GM19463 (cell line): ENCODE data around the gene PUDP.
"Not testable (repeated sequence)": the region's sequence is repeated elsewhere in the genome, so short reads cannot be mapped to it uniquely, and the experiment has no call there.

ENCODE experiments used
- ATAC-seq: cut with Tn5 transposase; IDR thresholded peaks from one replicate; pipeline ENCODE4 v1.9.1; 2021; ENCODE audit warnings: mild to moderate bottlenecking, moderate library complexity; ENCODE audit not compliant: unreplicated experiment

The PUDP gene

GRCh38 chrX:7045238-7045955 is 102.6 kb downstream of the PUDP start:
- ATAC-seq, result no peak

GRCh38 chrX:7043796-7044433 is 104.0 kb downstream of the PUDP start:
- not testable (repeated sequence) for ATAC-seq

DNA sequence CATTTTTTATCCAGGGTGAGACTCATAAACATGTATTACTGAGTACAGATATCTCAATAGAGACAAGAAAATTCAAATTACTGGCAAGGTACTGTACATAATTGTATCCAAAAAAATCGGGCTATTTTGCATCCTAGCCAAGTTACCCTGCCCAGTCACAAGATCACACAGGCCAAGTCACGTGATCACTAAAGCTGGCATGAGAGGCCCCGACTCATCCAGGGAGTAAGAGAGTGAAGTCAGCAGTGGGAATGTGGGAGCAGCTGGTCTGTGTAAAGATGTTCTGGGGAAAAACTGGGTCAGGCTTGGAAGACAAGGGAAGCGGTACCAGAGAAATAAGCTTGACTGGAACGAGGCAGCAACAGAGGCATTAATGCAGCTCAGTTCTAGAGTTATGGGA is 119.7 kb downstream of the PUDP start:
- no peak for ATAC-seq

DNA sequence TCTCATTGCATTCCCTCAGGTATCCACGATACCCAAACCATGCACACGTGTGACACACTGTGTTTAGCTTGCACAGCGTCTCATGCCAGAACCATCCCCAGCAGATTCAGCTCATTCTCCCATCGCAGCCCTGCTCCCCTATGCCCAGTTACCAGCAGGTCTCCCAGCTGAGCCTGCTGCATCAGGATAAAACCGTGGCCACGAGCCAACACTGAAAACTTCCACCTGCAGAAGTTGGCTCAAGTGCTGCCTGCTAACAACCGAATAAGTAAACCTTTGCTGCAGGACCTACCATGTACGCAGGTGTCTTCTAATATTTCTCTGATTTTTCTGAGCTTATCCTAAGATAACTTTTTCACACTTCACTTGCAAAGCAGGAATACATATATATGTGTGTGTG is 120.9 kb downstream of the PUDP start:
- no peak for ATAC-seq

GRCh38 chrX:7026365-7026764 is 121.6 kb downstream of the PUDP start:
- not testable (repeated sequence) for ATAC-seq

DNA sequence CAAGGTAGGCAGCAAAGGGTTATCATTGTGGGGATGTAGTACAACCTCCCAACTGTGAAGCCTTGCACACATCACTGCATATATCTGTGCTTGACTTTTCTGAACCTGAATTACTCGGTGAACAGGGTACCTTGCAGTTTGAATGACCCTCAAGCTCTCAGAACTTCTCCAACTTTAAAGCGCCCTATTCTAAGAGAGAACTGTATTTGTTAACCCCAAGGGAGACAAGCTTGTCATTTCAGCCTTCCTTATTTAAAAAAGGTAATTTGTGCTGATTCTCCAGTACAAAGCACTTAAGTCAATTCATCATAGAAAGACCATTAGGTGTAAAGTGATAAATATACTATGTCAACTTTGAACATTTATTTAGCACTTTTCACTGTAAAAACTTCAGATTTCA is 122.5 kb downstream of the PUDP start:
- ATAC-seq, result no peak

- no peak for ATAC-seq
Observed at GRCh38 chrX:7024850-7025249, 123.1 kb downstream of the PUDP start.

GRCh38 chrX:7022996-7023395 is 125.0 kb downstream of the PUDP start:
- not testable (repeated sequence) for ATAC-seq

- ATAC-seq, result no peak
Observed at GRCh38 chrX:7021991-7022390, 126.0 kb downstream of the PUDP start.

GRCh38 chrX:7019555-7019954 is 128.4 kb downstream of the PUDP start:
- ATAC-seq, result no peak

GRCh38 chrX:7012262-7012834 is 135.6 kb downstream of the PUDP start:
- not testable (repeated sequence) for ATAC-seq

DNA sequence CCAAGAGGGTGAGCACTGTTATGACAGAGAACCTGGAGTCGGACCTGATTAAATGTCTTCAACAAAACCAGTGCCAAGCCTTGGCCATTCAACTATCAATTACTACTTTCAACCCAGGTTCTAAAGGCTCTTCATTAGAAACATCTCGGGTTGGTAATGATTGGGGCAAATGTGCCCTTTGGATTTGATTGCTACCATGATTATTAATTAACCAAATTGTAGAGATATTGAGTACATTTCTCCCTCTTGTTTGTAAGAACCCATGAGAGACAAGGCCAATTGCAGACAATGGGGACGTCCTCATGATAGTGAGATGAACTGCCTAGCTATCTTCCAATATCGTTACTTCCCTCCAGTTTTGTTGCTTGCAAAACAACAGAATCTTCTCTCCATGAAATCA is 137.1 kb downstream of the PUDP start:
- ATAC-seq, result not testable (repeated sequence)

- ATAC-seq, result not testable (repeated sequence)
Observed at GRCh38 chrX:7007328-7007727, 140.6 kb downstream of the PUDP start.
